GM18907 (cell line): ENCODE measurements around the gene FGD1.

ENCODE experiments used
- ATAC-seq: cut with Tn5 transposase; IDR thresholded peaks from one replicate; pipeline ENCODE4 v1.9.1; 2021; ENCODE audit warnings: mild to moderate bottlenecking, moderate library complexity; ENCODE audit not compliant: unreplicated experiment

FGD1 gene

GRCh38 chrX:54407266-54407665, 88.8 kb downstream of the FGD1 start:
- ATAC-seq = no peak

GRCh38 chrX:54397113-54397512, 98.9 kb downstream of the FGD1 start:
- no peak for ATAC-seq
